ENCODE data around the gene KDELR1. TPM values are rescaled to one million over a fixed set of nuclear protein-coding genes. Genes with fewer than 3 reads are reported as not detected.
"Not testable (repeated sequence)": the region's sequence is repeated elsewhere in the genome, so short reads cannot be mapped to it uniquely, and the experiment has no call there.

Gene KDELR1
- total RNA-seq, 2 donors from 2014 or later = 226 to 236 TPM

DNA sequence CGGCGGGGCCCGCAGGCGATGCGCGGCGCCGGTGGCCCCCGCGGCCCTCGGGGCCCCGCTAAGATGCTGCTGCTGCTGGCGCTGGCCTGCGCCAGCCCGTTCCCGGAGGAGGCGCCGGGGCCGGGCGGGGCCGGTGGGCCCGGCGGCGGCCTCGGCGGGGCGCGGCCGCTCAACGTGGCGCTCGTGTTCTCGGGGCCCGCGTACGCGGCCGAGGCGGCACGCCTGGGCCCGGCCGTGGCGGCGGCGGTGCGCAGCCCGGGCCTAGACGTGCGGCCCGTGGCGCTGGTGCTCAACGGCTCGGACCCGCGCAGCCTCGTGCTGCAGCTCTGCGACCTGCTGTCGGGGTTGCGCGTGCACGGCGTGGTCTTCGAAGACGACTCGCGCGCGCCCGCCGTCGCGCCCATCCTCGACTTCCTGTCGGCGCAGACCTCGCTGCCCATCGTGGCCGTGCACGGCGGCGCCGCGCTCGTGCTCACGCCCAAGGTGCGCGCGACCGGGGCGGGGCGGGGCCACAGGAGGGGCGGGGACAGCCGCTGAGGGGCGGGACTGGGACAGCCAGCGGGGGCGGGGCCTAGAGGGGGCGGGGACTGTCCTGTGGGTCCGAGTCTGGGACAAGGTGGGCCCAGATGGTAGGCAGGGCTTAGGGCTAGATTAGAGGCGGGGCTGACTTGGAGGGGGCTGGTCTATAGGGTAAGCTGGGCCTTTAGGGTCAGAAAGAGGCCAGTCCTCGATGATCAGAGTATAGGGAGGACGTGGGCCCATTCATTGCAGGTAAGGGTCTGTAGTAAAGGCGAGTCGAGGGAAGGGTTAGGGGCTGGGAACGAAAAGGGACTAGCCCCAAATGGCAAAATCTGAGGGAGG is 7.3 kb upstream of the KDELR1 start:
- ATAC-seq (peak; percentile 83), DNase-seq (peak; percentile 82 to 87)
- intact Hi-C loops (cut with DNase I, micrococcal nuclease) = no loop called here

DNA sequence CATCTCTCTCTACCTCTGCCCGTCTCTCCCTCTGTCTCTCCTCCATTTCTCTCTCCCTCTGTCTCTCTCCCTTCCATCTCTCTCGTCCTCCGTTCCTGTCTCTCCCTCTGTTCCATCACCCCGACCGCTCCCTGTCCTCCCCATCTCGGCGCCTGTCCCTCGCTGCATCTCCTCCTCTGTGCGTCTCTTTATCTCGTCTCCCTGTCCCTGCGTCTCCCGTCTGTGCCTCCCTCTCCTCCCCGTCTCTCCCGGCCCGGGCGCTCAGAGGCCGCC is 6.7 kb upstream of the KDELR1 start:
- no peak for ATAC-seq
- no peak for DNase-seq
- intact Hi-C loops (cut with DNase I, micrococcal nuclease) = no loop called here

DNA sequence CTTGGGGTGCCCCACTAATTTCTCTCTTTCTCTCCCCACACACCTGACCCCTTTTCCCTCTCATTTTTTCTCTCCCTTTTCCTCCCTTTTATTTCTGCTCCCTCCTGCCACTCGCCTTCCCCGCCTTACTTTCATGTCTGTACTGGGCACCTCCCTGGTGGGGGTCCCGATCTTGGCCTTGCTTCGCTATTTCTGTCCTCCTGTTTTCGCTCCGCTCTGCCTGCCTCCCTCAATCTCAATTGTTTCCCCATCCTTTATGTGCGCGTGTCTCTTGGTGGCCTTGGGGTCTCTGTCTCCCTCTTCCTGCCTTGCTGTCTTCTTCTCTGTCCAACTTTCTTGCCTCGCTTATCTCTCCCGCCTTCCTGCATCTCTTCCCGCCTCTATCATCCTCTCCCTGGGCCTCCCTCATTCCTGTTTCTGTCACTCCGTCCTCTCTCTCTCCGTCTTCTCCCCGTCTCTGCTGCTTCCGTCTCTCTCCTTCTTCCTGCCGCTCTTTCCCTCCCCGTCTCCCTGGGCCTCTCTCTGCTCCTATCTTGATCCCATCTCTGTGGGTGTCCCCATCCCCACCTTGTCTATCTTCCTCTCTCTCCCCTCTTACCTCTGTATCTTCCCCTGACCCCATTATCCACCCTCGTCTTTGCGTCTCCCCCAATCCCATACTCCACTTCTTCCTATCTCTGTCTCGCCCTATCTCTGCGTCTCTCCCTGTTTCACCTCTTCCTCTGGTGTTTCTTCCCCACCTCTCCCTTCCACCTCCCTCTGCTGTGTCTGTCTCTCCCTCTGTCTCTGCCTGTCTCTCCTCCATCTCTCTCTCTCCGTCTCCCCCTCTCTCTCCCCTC is 6.1 kb upstream of the KDELR1 start:
- ATAC-seq (no peak), DNase-seq (no peak)
- intact Hi-C loops (cut with DNase I, micrococcal nuclease) = no loop called here

DNA sequence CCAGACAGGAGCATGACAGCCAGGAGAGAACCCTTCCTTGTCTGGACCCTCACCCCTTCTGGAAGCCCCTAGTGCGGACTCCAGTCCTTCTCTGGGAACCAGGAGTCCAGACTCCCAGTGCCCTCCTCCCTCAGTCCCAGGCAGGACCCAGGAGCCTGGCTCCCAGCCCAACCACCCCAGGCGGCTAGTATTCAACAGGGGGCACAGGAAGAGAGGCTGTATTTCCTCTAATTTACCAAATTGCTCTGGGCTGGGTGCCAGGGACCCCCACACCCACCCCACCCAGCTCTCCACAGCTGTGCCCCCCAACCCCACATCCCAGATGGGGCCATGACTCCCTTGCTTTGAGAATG is 5.4 kb upstream of the KDELR1 start:
- ATAC-seq = no peak
- DNase-seq = no peak
- intact Hi-C loops (cut with DNase I, micrococcal nuclease) = no loop called here

DNA sequence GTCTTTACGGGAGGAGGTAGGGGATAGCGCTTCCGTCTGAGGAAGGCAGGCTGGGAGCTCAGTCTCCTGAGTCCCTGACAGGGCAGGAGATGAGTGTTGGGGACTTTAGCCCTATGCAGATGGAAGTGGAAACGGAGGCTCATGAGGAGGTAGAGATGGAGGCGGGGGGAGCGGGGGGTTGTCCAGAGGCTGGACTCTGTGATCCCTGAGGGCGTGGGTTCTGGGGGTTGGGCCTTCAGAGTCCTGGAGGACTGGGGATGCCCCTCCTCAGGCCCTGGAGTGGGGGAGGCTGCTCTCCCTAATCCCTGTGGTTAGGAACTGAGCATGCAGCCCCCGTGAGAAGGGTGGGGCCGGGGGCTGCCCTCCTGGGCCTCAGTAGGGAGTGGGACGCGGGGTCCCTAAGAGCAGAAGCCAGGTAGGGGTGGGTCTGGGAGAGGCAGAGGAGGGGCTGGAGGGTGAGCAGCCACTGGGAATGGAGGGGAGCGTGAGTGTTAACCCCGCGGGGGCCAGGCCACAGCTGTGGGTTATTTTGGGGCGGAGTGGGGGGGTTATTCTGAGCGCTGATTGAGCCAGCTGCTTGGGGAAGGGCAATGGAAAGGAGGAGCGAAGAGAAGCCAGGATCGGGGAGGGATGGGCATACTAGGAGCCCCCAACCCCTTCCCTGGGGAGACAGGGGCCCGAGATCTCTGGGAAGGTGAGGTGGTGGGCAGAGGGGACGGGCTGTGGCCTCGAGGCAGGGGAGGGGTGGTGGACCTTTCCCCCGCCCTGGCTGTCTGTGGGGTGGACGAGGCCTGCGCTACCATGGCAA is 4.9 kb upstream of the KDELR1 start:
- no peak for DNase-seq
- intact Hi-C loops (cut with DNase I, micrococcal nuclease) = no loop called here
- ATAC-seq = no peak

DNA sequence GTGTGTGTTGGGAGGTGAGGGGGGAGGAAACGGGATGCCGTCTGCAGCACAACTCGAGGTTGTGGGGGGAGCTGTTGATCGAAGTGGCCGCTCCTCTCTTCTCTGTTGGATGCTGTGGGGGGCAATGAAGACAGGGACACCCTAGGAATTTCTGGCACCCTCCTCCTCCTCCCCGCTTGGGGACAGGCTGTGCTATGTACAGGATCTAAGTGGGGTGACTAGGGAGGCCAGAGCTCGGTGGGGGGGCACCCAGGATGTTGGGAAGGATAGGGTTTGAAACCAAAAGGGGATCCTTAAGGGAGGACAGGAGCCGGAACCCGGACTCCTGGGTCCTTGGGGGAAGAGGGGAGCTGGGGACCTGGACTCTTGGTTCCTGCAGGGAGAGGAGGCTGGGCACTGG is 4.1 kb upstream of the KDELR1 start:
- intact Hi-C loops (cut with DNase I, micrococcal nuclease) = no loop called here
- DNase-seq (no peak), ATAC-seq (no peak)

DNA sequence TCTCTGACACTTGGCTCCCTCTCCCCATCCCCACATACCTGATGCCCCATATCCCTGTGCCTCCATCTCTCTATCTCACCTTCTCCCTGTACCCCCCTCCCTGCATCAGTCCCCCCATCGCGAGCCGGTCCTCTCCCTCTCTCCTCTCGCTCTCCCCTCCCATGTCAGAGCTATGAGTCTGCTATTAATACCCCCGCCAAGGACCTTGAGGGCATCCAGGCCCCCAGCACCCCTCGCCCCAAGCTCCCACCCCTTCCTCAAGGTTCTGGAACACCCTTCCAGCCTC is 3.8 kb upstream of the KDELR1 start:
- ATAC-seq (no peak), DNase-seq (no peak)
- intact Hi-C loops (cut with DNase I, micrococcal nuclease) = no loop called here

DNA sequence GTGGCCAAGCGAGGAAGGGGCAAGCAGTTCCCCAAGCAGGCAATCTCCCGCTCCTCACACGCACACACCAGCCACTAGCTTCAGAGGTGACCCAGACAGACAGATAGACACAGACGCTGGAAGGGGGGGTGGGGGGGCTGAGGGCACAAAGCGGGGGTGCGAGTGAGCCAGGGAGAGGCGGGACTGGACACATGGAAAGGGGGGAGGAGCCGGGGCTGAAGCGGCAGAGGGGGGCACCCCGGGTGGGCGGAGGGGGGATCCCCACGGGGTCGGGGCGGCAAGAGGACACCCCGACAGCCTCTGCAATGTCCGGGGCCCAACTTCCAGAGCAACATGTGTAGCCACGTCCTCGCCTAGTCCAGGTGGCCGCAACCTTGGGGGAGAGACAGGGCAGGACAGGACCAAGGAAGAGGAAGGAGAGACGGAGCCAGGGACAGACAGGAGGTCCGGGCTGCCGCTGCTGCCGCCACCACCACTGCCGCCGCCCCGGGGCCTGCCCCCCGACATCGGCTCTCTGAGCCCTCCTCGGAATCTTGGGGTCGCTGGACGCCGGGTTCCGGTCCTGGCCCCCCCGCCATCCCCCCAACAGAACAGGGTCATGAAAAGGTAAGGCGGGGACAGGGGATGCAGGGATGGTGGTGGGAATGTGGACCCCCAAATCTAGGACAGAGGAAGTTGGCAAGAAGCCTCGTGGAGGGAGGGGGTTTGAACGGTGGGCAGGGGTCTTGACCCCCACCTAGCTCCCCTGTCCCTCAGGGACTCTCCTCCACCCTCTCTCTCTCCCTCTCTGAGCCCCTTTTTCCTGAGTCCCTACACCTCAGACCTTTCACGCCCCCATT is 3.2 kb upstream of the KDELR1 start:
- no peak for ATAC-seq
- intact Hi-C loops (cut with DNase I, micrococcal nuclease) = no loop called here
- DNase-seq = no peak

DNA sequence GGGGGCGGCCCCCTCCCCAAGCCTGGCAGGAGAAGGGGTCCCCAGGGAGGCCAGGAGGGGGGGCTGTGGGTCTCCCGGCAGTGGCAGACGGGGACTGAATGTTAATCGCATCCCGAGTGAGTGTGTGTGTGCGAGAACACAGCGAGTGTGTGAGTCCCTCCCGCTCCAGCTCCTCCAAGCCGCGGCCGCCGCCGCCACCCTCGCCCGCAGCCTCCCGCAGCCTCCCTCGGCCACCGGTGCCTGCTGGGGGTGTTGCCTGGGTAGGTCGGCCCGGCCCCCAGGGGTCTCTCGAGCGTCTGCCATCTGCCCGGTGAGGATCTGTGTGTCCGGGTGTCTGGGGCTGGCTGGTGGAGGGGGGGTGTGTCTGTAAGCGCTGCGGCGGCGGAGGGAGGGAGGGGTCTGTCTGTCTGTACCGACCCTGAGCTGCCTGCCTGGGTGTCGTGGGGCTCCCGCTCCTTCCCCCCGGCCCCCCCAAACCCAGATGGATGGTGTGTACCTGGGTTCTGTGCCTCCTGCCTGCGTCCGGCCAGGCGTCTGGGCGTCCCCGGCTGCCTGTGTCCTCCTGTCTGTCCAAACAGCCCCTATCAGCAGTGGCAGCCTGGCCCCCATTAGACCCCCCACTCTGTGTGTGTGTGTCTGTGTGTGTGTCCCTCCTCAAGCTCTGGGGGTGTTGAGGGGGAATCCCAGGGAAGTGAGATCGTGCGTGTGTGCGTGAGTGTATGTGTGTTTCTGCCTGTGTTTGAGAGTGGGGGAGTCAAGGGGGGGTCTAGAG is 2.4 kb upstream of the KDELR1 start, which contains the start of gene GRIN2D:
Gene GRIN2D (plus strand): TSS at position 110 of the 772 bp plus-strand sequence. CDS start 4,725 bp downstream, outside the sequence.
- intact Hi-C loops (cut with DNase I, micrococcal nuclease) = no loop called here
- ATAC-seq (no peak), DNase-seq (no peak)

DNA sequence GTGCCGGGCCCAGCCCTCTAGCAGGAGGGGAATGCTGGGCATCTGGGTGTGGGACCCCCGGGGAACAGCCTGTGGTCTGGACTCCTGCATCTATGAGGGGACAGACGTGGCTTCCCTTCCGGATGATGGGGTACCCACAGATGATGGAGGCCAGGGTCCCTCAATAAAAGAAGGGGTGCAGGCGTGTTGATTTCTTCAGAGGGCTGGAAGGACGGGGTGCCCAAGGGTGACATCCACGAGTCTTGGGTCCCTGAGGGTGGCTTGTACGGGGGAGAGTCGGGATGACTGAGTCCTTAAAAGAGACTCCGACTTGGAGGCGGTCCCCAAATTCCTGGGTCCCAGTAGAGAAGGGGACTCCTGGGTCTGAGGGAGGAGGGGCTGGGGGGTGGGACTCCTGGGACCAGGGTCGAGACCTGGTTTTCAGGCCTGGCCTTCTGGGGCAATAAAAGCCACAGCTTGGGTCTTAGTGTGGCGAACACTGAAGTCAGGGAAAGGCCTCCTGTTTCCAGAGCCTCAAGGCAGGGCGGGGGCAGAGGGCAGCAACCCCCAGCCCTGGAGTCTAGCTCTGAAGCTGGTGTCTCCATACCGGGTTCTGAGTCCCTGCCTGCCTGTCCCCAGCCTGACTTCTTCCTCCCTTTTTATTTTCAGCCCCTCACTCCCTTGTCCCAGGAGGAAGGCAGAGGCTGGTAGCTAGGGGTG is 1.7 kb upstream of the KDELR1 start:
- DNase-seq = no peak
- ATAC-seq = no peak
- intact Hi-C loops (cut with DNase I, micrococcal nuclease) = no loop called here

DNA sequence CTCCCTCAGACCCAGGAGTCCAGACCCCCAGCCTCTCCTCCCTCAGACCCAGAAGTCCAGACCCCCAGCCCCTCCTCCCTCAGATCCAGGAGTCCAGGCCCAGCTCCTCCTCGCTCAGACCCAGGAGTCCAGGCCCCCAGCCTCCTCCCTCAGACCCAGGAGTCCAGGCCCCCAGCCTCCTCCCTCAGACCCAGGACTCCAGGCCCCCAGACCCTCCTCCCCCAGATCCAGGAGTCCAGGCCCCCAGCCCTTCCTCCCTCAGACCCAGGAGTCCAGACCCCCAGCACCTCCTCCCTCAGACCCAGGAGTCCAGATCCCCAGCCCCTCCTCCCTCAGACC is 624 bp upstream of the KDELR1 start:
- intact Hi-C loops (cut with DNase I, micrococcal nuclease); ATAC-seq; DNase-seq: not testable (repeated sequence)

DNA sequence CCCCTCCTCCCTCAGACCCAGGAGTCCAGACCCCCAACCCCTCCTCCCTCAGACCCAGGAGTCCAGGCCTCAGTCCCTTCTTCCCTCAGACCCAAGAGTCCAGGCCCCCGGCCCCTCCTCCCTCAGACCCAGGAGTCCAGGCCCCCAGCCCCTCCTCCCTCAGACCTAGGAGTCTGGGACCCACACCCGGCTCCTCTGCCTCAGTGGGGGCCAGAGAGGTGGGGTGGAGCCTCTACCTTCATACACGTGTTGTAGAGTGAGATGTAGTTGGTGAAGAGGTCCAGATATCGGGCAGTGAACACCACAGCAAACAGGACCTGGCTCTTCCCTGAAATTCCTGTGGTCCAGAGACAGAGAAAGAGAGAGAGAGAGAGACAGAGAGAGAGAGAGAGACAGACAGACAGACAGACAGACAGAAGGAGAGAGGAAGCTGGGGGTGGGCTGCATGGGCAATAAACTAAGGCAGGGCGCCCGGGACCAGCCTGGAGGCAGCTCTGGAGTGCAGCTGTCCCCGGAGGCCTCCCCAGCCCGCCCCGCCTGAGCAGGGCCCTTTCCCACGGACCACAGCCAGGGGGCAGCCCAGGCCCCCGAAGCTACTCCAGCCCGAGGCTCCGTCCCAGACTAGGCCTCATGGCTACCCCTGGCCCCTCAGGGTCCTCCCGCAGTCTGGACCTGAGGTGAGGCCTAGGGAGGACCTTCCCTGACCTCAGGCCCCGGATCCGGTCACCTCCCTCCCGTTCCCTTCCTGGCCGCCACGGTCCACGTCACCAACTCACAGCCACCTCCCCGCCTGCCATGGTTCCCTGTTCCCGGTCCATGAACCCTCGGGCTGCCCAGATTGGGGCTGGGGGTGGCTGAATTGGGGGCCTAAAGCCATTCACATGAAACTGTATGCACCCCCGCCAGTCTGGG is 907 bp downstream of the KDELR1 start:
- ATAC-seq = peak; percentile 78
- intact Hi-C loops (cut with DNase I, micrococcal nuclease) = no loop called here
- DNase-seq = peak; percentile 64 to 75

DNA sequence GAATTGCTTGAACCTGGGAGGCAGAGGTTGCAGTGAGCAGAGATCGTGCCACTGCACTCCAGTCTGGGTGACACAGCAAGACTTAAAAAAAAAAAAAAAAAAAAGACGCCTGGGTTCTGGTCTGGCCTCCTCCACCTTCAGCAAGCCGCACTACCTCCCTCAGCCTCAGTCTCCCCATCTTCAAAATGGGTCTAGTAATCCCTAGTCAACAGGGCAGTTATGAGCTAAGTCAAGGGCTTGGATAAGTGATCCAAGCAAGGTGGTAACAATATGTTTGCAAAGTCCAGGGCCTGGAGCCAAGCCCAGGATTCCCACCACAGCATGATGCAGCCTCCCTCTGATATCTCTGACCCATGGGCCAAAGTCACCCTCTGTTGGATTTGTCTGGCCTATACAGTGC is 4.4 kb downstream of the KDELR1 start:
- intact Hi-C loops (cut with DNase I, micrococcal nuclease) = no loop called here
- no peak for DNase-seq
- no peak for ATAC-seq

DNA sequence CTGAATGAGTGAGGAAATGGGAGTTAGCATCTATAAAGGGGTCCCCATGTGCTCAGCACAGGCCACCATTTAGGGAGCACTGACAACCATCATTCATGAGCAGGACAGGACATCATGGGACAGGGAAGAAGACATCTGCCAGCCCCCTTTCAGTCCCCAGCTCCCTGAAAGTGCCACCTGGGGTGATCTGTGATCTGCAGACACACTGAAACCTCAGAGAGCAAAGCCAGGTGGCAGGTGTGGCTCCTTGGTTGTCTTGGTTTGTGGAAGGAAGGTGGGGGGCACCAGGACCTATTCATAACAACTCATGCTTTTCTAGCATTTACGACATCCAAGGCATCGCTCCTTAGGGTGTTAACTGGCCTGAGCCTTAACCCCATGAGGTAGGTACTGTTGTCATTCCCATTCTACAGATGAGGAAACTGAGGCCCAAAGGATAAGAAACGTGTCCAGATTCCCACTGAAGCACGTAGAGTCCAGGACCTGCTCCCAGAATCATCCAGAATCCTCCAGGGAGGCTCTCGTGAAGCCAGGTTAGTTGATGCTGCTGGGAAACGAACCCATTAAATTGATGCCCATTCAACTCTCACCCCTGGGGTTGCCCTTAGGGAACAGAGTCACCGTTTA is 5.8 kb downstream of the KDELR1 start:
- DNase-seq = no peak

DNA sequence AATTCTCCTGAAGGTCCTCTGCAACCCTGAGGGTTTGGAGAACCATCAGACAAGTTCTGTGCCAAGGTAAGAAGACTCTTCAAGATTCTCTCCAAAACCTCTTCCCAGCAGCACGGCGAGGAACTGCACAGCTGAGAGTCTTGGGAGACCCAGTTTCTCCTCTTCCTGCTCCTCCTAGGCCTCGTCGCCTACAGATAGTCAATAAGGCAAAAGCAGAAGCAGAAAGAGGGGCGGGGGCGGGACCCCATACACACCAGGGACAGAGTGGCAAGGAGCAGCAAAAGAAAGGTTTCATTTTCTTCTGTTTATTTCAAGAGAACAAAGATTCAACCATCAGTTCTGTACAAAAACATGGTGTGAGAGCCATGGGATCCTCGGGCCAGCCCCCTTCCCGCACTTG is 9.1 kb downstream of the KDELR1 start:
- intact Hi-C loops (cut with DNase I, micrococcal nuclease) = no loop called here
- no peak for DNase-seq

More for the DNA sequence above, 5.8 kb downstream of the KDELR1 start:
- no peak for ATAC-seq
- intact Hi-C loops (cut with DNase I, micrococcal nuclease) = no loop called here

DNA sequence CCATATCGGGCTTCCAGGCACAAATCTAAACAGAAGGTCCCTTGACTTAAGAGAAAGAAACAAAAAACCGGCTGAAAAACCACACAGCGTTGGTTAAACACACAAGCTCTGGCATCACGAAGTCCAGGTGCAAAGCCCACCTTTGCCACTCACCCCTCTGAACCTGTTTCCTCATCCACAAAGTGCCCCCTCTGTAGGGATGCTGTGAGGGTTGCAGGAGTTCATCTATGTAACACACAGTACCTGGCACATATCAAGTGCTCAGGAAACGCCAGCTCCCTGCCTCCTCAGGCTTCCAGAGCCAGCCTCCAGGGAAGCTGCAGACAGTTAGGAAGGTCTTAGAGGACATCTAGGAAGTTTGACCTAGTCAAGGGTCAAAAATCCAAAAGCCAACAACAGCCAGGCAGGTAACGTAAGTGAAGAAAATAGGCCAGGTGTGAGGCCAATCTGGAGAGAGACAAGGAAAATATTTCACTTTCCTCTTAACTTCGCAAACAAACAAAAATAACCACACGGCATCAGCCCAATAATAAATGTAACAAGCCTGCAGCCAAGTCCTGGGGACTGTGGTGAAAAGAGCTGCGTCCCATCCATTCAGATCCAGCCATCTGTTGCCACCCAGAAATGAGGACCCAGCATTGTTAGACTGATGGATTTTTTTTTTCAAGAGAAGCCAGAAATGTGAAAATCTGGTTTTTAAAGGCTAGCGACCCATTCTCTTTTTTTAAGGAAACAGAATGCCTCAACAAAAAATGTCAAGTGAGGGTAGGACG is 10.0 kb downstream of the KDELR1 start:
- no peak for DNase-seq
- ATAC-seq = no peak
- intact Hi-C loops (cut with DNase I, micrococcal nuclease) = no loop called here

More for the DNA sequence above, 9.1 kb downstream of the KDELR1 start:
- no peak for ATAC-seq

All from left colon (tissue), 2 donors.